GM18511 (cell line): ENCODE measurements around the gene TBC1D10B.

Source experiments
- ATAC-seq: cut with Tn5 transposase; IDR thresholded peaks from one replicate; pipeline ENCODE4 v1.9.1; 2021; ENCODE audit warnings: mild to moderate bottlenecking, moderate library complexity; ENCODE audit not compliant: unreplicated experiment

The TBC1D10B gene, protein sequence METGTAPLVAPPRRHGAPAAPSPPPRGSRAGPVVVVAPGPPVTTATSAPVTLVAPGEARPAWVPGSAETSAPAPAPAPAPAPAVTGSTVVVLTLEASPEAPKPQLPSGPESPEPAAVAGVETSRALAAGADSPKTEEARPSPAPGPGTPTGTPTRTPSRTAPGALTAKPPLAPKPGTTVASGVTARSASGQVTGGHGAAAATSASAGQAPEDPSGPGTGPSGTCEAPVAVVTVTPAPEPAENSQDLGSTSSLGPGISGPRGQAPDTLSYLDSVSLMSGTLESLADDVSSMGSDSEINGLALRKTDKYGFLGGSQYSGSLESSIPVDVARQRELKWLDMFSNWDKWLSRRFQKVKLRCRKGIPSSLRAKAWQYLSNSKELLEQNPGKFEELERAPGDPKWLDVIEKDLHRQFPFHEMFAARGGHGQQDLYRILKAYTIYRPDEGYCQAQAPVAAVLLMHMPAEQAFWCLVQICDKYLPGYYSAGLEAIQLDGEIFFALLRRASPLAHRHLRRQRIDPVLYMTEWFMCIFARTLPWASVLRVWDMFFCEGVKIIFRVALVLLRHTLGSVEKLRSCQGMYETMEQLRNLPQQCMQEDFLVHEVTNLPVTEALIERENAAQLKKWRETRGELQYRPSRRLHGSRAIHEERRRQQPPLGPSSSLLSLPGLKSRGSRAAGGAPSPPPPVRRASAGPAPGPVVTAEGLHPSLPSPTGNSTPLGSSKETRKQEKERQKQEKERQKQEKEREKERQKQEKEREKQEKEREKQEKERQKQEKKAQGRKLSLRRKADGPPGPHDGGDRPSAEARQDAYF

DNA sequence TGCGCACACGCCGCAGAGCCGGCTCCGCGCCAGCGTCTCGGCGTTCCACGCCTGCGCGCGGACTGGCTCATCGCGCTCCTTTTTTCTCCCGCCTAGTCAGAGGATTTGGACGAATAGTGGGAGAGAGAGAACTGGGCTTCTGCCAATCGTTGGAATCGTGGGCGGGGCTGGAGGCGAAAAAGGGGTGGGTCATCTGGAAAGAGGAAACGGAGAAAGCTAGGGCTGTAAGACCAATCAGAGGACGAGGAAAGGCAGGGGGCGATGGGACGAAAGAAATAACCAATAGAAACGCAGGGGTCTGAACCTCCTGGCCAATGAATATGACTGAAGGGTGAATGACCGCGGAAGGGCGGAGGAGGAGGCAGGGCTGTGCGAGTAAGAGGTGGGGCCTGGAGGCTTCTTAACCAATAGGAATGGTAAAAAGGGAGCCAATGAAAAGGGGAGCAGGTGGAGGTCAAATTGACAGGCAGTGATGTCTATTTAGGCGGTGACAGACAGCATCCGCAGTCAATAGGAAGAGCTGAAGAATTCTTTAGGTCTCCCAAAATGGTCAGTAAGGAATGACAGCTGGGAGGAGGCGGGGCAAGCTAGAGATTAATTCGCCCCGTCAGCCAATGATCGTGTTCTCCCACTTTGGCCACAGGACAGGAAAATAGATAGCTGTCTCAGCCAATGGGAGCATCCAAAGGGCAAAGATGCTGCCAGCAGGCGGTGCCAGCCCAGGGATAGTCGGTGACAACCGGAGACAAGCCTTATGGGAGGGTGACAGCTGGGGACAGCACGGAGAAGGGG, at the start of gene TBC1D10B:
Gene TBC1D10B, minus strand, starts transcription at position 39 of the 792 bp plus-strand sequence. CDS start 311 bp downstream, outside the sequence.
- ATAC-seq = peak; percentile 84

DNA sequence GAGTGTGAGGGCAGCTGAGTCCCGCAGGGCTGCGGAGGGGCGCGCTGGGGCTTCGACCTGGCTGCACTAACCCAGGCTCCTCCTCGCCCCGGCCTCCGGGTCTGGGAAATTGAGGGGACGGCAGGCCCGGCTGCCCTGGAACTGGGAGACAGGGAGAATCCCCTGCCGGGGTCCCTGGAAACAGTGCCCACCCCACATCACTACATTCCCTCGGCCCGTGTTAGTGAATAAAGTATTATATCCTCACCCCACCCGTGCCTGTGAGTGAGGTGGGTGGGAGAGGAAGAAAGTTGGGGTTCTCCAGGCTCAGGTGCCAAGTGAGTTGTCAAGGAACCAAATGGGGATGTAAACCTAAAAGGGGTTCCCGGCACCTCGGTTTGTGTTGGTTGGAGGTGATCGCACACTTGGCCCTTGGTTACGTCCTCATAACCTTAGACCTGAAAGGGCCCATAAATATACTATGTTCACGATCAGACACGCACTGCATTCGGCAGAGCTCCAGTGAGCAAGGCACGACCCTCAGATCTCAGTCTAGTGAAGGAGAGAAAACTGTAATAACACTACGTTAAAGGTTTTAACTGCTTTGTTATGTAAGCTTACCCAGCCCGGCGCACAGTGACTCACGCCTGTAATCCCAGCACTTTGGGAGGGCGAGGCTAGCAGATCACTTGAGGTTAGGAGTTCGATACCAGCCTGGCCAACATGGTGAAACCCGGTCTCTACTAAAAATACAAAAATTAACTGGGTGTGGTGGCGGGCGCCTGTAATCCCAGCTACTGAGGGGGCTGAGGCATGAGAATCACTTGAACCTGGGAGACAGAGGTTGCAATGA, 48.3 kb upstream of the TBC1D10B start:
- ATAC-seq = no peak

DNA sequence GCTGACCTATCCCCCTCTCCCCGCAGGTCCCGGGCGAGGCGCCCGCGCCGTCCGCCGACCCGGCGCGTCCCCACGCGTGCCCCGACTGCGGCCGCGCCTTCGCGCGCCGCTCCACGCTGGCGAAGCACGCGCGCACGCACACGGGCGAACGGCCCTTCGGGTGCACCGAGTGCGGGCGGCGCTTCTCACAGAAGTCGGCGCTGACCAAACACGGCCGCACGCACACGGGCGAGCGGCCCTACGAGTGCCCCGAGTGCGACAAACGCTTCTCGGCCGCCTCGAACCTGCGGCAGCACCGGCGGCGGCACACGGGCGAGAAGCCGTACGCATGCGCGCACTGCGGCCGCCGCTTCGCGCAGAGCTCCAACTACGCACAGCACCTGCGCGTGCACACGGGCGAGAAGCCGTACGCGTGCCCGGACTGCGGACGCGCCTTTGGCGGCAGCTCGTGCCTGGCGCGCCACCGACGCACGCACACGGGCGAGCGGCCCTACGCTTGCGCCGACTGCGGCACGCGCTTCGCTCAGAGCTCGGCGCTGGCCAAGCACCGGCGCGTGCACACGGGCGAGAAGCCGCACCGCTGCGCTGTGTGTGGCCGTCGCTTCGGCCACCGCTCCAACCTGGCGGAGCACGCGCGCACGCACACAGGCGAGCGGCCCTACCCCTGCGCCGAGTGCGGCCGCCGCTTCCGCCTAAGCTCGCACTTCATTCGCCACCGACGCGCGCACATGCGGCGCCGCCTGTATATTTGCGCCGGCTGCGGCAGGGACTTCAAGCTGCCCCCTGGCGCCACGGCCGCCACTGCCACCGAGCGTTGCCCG, 47.4 kb upstream of the TBC1D10B start:
- ATAC-seq = peak; percentile 86

DNA sequence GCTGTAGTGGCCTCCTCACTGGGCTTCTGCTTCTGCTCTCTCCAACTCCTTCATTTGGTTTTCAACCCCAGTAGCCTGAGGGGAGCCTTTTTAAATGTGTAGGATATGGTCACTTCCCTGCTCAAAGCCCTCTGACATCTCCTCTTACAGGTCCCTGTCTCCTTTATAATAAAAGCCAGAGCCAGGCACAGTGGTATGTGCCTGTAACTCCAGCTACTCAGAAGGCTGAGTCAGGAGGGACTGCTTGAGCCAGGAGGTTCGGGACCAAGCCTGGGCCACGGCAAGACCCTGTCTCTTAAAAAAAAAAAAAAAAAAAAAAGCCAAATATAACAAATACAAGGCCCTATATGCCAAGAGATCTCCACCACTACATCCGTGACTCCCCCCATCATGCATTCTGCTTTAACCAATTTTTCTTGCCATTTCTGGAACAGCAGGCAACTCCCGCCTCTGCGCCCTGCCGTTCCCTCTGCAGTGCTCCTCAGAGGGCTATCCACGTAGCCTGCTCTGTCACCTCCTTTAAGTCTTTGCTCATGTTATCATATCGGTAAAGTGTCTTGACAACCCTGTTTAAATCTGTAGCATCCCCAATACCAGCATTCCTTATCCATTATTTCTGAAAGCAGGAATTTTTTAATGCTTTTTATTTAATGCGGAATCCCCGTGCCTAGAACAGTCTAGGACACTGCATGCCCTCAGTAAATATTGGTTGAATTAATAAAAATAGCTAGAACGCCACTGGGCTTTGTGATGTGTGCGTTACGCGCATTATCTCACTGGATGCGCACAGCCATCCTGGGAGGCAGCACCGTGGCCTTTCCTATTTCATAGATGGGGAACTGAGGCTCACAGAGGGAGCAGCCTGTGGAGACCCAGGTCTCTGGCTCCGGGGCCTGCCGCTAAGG, 46.6 kb upstream of the TBC1D10B start:
- no peak for ATAC-seq

DNA sequence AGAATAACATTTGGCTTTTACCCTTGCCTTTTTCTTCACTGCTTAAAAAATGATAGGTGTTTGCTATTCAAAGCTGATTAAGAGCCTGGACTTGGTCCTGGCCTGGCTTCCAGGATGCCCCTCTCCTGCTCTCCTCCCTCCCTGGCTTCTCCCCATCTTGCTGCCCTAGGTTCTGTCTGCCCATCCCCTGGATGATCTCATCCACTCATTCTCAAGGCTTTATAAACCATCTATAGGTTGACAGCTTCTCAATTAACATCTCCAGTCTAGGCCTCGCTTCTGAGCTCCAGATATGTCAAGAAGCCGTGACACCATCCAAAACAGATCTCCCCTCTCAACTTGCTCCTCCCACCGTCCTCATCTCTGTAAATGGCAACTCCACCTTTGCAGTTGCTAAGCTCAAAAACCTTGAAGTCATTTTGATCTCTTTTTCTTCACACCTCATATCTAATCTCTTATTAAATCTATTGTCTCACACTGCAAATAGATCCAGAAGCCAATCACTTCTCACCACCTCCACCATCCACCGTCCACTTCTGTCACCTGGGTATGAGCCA, 45.8 kb upstream of the TBC1D10B start:
- ATAC-seq = no peak

DNA sequence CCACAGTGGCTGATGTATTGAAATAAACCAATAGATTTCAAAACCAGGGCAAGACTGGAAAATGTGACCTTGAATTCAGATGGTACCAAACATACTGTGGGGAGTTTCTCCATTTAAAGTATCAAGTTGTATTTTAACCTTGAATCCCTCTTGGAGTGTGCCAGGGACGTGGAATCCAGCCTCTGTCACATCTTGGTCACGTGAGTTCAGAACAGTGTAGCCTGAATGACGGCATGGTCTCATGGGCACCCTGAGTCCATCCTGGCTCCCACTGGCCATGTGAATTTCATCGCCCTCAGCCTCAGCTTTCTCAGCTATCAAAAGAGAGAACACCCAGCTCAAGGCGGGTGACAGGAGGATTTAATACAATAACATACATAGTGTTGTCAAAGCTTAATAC, 43.9 kb upstream of the TBC1D10B start:
- ATAC-seq = no peak

DNA sequence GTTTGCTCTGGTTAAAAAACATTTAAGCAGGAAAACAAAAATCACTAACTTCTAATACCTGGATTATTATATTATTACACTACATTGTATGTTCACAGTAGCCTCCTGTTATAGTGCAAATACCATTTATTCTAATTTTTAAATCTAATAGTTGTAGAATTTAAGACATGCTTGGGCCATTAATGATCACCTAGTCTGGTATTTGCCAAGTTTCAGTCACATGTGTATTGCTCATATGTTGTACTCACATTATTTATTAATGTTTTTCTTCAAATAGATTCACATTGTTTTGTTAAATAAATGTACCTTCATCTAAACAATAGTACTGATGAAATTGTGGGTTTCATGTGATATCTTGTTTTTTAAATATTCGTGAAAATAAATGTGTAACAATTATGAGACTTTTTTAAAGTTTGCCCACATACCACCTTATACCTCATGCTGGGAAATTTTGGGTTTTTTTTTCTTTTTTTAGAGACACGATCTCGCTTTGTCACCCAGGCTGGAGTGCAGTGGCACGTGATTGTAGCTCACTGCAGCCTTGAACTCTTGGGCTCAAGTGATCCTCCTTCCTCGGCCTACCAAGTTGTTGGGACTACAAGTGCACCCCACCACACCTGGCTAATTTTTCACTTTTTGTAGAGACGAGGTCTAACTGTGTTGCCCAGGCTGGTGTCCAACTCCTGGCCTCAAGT, 43.0 kb upstream of the TBC1D10B start:
- ATAC-seq = no peak

DNA sequence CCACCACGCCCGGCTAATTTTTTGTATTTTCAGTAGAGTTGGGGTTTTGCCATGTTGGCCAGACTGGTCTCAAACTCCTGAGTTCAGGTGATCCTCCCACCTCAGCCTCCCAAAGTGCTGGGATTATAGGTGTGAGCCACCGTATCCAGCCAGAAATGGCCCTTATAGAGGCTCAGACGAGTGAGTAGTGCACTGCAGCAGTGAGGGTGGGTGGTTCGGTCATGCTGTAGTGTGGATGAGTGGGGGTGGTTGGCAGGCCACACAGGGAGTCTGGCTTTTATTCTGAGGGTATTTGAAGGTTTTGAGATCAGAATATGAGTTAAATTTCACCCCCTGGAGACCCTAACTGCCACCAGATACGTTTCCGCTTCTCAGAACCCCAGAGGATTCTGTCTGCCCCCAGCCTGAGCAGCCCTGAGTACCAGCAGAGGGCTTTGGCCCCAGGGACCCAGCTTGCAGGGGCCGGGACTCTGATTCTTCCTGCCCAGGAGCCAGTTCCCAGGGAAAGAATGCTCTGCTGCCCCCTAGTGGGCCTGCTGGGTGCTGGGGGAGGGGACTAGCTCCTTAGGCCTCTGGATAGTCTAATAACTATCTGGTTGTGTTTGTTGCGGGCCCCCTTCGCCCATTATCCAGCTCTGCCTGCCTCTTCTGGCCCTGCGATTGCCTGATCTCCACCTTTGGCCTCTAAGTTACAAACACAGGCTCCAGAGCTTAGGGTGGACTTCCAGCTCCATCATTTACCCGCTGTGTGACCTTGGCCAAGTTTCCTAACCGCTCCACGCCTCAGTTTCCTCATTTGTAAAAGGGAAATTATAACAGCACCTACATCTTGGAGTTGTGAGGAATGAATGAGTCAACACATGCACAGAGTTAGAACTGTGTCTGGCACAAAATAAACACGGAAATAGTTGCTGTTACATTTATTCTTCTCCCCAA, 39.1 kb upstream of the TBC1D10B start:
- no peak for ATAC-seq

DNA sequence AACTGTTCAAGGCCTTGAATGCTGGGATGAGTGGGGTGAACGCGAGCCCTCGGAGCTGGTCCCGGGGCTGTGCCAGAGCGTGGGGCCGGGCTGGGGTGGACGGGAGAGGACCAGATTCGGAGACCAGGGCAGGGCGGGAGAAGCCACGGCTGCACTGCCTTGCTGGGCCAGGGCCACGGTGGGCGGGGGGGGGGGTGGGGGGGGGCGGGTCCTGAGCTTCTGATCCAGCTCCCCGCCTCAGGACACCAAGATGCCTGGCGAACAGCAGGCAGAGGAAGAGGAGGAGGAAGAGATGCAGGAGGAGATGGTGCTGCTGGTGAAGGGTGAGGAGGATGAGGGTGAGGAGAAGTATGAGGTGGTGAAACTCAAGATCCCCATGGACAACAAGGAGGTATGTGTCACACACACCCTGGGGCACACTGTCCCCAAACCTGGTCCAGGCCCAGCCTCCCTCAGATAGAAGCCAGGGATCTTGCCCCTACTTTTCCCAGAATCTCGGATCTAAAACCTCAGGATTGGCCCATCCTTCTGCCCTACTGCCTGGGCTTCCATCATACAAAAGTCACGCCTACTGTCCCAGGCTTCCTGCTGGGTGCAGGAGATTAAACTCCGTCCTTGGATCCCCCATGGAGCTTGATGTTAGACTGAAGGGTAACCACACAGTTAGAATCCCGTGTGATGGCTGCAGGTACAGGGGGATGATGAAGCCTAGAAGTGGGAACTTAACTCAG, 37.7 kb upstream of the TBC1D10B start:
- no peak for ATAC-seq

DNA sequence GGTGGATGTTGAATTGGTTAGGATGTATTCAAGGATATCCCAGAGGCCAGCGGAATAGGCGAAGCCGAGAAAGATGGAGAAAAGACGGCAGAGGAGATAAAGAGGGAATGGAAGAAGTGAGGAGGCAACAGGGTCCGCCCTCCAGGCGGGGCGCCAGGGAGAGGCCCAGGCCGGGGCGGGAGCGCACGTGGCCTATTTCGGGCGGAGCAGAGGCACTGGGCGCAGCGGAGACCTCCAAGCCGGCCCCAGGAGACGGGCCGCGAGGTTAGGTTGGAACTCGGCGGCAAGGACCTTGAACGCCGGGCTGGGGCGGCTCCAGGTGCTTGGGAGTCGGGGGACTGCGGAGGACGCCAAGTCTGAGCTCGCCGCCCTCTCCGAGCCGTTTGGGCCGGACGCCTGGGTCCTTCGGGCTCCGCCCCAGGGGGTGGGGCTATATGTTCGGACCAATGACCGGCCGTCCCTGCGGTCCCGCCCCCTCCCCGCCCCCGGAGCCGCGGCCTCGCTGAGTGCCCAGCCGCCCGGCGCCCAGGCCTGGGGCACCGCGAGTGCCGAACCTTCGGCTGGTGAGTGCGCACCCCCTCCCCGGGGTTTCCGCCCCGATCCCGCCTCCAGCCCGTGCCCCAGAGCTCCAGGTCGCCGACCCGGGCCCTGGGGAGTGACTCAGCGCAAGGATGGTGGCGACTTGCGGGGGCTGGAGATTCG, 37.0 kb upstream of the TBC1D10B start, which contains the start of gene ZNF771:
Gene ZNF771, plus strand, starts transcription at position 505 of the 702 bp plus-strand sequence. CDS start 448 bp downstream, outside the sequence.
- ATAC-seq = peak; percentile 76

DNA sequence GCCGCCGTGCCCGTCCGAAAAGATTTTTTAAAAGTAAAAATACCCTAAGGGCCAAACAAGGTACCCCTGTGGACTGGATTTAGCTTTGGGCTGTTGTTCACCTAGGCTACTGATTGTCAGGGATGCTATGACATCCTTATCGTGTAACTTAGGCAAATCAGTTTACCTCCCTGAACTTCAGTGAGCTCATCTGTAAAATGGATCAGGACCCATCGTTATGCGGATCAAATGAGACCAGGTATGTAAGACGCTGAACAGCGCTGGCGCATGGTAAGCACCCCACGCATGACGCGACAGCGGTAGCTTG, 36.5 kb upstream of the TBC1D10B start:
- peak; percentile 15 for ATAC-seq

DNA sequence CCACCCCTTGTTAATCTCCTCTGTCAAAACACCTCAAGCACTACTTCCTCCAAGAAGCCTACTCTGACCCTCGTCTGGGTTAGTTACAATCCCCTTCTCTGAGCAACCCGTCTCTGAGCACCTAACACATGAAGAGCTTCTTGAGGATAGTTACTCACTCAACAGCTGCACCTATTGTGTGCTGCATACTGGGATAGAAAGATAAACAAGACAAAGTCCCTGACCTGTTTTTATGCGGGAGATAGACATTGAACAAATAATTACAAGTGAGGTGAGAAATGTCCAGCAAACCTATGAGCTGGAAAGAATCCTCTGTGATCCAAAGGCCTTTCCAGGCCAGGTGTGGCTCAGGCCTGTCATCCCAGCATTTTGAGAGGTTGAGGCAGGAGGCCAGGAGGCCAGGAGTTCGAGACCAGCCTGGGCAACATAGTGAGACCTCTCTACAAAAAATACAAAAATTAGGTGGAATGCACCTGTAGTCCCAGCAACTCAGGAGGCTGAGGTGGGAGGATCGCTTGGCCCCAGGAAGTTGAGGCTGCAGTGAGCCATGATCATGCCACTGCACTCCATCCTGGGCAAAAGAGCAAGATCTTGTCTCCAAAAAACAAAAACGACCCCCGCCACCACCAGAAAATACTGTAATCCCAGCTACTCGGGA, 31.6 kb upstream of the TBC1D10B start:
- no peak for ATAC-seq

DNA sequence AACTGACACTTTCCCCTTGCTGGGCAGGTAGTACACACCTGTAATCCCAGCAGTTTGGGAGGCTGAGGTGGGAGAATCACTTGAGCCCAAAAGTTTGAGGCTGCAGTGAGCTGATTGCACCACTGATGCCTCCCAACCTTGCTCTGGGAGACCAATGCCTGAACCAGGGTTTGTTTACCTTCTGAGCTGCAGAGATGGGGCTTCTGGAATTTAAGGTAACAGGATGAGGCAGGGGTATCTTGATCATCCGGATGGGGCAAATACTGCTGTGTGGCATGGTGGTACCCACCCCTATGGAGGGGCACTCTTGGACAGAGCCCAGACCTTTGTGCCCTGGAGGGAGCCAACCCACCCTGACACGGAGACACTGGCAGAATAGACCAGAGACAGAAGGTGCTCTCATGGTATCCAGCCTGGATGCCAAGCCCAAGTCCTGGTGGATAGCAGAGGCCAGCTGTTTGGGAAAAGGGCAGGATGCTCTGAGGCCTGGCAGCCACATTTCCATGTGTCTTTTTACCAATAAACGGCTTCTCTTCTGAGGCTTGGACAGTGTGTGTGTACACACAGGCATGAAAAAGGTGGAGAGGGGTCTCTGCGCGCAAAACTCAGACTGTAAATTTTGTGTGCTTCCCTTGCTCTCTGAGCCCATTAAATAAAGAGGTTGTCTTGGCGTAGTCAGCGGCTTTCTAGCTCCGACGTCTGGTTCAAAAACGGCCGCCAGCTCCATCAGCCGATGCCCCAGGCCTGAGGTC, 29.3 kb upstream of the TBC1D10B start:
- ATAC-seq = no peak
